Mesendoderm (in vitro differentiated cells): ENCODE results near the gene PTPN4.

Experiments used
- DNase-seq: peaks from one replicate; pipeline ENCODE4 v3.0.0; 2013
- H2AK5ac ChIP-seq: 2 replicates; pipeline ENCODE4 v1.6.1; 2013; ENCODE audit warnings: low read length, inconsistent platforms
- H2BK120ac ChIP-seq: 2 replicates; pipeline ENCODE4 v1.6.1; 2013; ENCODE audit warnings: low read depth, mild to moderate bottlenecking, low read length, moderate library complexity, mixed read lengths
- H2BK15ac ChIP-seq: replicated peaks from 2 replicates; pipeline ENCODE4 v1.6.1; 2013; ENCODE audit warnings: low read depth, mild to moderate bottlenecking, moderate library complexity
- H2BK5ac ChIP-seq: 2 replicates; pipeline ENCODE4 v1.6.1; 2013; ENCODE audit warnings: low read length, inconsistent platforms
- H3K18ac ChIP-seq: 2 replicates; pipeline ENCODE4 v1.6.1; 2013; ENCODE audit warnings: mild to moderate bottlenecking, low read length, mixed read lengths
- H3K23ac ChIP-seq: one replicate; pipeline ENCODE4 v1.6.1; 2013; ENCODE audit warnings: low read length
- H3K27ac ChIP-seq: 2 replicates; pipeline ENCODE4 v1.5.1; 2013; ENCODE audit warnings: low read depth, mild to moderate bottlenecking, inconsistent platforms, low read length, moderate library complexity
- H3K27me3 ChIP-seq: 2 replicates; pipeline ENCODE4 v1.6.1; 2013; ENCODE audit warnings: low read length, control low read depth, mild to moderate bottlenecking, inconsistent platforms; ENCODE audit not compliant: insufficient read depth, poor library complexity
- H3K36me3 ChIP-seq: 2 replicates; pipeline ENCODE4 v1.6.1; 2013; ENCODE audit warnings: low read length, inconsistent platforms; ENCODE audit not compliant: control insufficient read depth, insufficient read depth
- H3K4ac ChIP-seq: one replicate; pipeline ENCODE4 v1.6.1; 2013; ENCODE audit warnings: low read depth, mild to moderate bottlenecking, low read length, moderate library complexity
- H3K4me1 ChIP-seq: 2 replicates; pipeline ENCODE4 v1.6.1; 2013; ENCODE audit warnings: low read depth, low read length, inconsistent platforms; ENCODE audit not compliant: control insufficient read depth
- H3K4me2 ChIP-seq: 2 replicates; pipeline ENCODE4 v1.6.1; 2013; ENCODE audit warnings: low read length
- H3K4me3 ChIP-seq: 2 replicates; pipeline ENCODE4 v1.5.1; 2013; ENCODE audit warnings: mild to moderate bottlenecking, low read length
- H3K56ac ChIP-seq: one replicate; pipeline ENCODE4 v1.6.1; 2013; ENCODE audit warnings: low read length
- H3K79me1 ChIP-seq: 2 replicates; pipeline ENCODE4 v1.6.1; 2013; ENCODE audit warnings: low read length, inconsistent platforms
- H3K79me2 ChIP-seq: 2 replicates; pipeline ENCODE4 v1.6.1; 2013; ENCODE audit warnings: mild to moderate bottlenecking, low read length; ENCODE audit not compliant: control insufficient read depth, insufficient read depth
- H3K9ac ChIP-seq: 2 replicates; pipeline ENCODE4 v1.6.1; 2013; ENCODE audit warnings: low read length, inconsistent platforms
- H4K5ac ChIP-seq: one replicate; pipeline ENCODE4 v1.6.1; 2013; ENCODE audit warnings: low read length
- H4K8ac ChIP-seq: one replicate; pipeline ENCODE4 v1.6.1; 2013; ENCODE audit warnings: low read depth, mild to moderate bottlenecking, control low read depth, low read length, moderate library complexity
- WGBS: extraction: QIAGEN DNeasy Blood & Tissue Kit; methylation state at CpG from one replicate; pipeline ENCODE4 v1.1.7; 2013; ENCODE audit warnings: low lambda C conversion rate, missing lambda C conversion rate; ENCODE audit not compliant: insufficient coverage; ENCODE audit errors: extremely low coverage; 5-methylcytosine and 5-hydroxymethylcytosine counted together

PTPN4 gene

DNA sequence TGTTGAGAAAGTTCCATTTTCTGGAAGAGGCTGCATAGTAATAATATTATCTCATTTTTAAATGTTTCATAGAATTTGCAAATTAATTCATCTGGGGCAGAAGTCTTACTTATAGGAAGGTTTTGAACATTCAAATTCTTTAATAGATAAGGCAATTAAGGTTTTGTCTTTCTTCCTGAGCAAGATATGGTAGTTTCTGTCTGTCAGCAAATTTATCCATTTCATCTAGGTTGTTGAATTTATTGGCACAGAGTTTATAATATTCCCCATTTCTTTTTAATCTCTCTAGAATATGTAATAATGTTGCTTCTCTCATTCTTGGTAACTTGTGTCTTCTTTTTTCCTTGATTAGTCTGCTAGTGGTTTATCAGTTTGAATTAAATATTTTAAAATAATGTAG, 163.0 kb downstream of the PTPN4 start:
- Histone ChIP-seq H3K79me2 (no peaks in the 10 kb centered on the region), H3K4me2 (no peak overlapping the region), H3K4ac (no peak overlapping the region), H4K8ac (no peak overlapping the region), H3K56ac (no peak overlapping the region), H2BK5ac (no peak overlapping the region), H3K36me3 (no peaks in the 10 kb centered on the region), H3K4me1 (no peaks in the 10 kb centered on the region), H2BK15ac (no peak overlapping the region), H3K23ac (no peak overlapping the region), H4K5ac (no peak overlapping the region), H3K79me1 (no peaks in the 10 kb centered on the region), H3K27me3 (no peaks in the 10 kb centered on the region), H2BK120ac (no peak overlapping the region), H2AK5ac (no peak overlapping the region), H3K4me3 (no peak overlapping the region), H3K18ac (no peak overlapping the region), H3K27ac (no peak overlapping the region), H3K9ac (no peak overlapping the region)
- DNase-seq, result no peak

DNA sequence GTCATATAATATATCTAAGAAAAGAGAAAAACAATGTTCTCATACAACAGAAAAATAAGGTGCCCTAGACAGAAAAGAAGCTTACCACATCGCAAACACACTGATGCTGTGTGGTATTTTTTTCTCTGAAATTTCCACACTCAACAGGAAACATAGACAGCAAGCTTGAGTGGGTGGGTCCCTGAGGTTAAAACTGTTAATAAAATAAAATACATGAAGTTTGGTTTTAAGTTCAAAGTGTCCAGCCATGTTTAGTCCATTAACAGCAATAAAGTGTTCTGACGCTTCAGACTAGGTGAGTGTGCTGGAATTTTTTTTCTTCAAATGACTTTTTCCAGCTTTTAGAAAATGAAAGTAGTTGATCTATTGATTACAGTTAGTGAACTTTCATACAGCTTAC, 169.8 kb downstream of the PTPN4 start:
- no peak overlapping the region for H3K4me3 ChIP-seq
- no peak overlapping the region for H3K4ac ChIP-seq
- H3K79me1 ChIP-seq, result no peaks in the 10 kb centered on the region
- H3K36me3 ChIP-seq, result no peaks in the 10 kb centered on the region
- H3K4me2 ChIP-seq, result no peak overlapping the region
- H2BK120ac ChIP-seq, result no peak overlapping the region
- H4K8ac ChIP-seq, result no peak overlapping the region
- H3K27ac ChIP-seq, result no peak overlapping the region
- no peak overlapping the region for H4K5ac ChIP-seq
- H3K23ac ChIP-seq, result no peak overlapping the region
- H3K18ac ChIP-seq, result no peak overlapping the region
- no peaks in the 10 kb centered on the region for H3K27me3 ChIP-seq
- no peak overlapping the region for H2AK5ac ChIP-seq
- H2BK5ac ChIP-seq, result no peak overlapping the region
- H3K4me1 ChIP-seq, result no peaks in the 10 kb centered on the region
- no peak overlapping the region for H3K56ac ChIP-seq
- H3K79me2 ChIP-seq, result no peaks in the 10 kb centered on the region
- no peak overlapping the region for H3K9ac ChIP-seq
- no peak overlapping the region for H2BK15ac ChIP-seq
- no CpG with 5 or more reads among the region's 2 CpGs for WGBS
- DNase-seq, result no peak

DNA sequence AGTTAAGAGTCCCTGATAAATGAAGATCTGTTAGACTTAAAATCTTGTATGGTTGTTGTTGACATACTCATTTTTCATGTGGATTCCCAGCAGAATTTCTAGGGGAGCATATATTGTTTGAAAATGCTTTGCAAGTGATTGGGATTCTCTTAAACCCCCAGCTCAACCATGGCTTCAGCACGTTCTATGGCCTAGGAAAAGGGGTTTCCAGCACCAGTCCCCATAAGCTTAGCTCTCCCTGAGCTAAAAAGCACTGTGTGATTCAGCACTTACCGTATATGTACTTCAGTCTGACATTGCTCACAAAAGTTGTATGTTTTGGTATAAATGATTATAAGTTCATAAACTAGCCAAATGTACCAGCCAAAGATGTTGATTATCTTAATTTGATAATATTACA, 173.1 kb downstream of the PTPN4 start:
- no peaks in the 10 kb centered on the region for H3K79me2 ChIP-seq
- no peak overlapping the region for H4K8ac ChIP-seq
- no CpG with 5 or more reads among the region's 2 CpGs for WGBS
- H3K4me3 ChIP-seq, result no peak overlapping the region
- H3K9ac ChIP-seq, result no peak overlapping the region
- H3K27me3 ChIP-seq, result no peaks in the 10 kb centered on the region
- no peak overlapping the region for H3K27ac ChIP-seq
- no peak overlapping the region for H3K23ac ChIP-seq
- no peak overlapping the region for H2AK5ac ChIP-seq
- no peak overlapping the region for H3K4ac ChIP-seq
- H3K4me1 ChIP-seq, result no peaks in the 10 kb centered on the region
- no peak overlapping the region for H3K18ac ChIP-seq
- H3K4me2 ChIP-seq, result no peak overlapping the region
- no peak overlapping the region for H2BK15ac ChIP-seq
- no peaks in the 10 kb centered on the region for H3K36me3 ChIP-seq
- no peaks in the 10 kb centered on the region for H3K79me1 ChIP-seq
- no peak overlapping the region for H3K56ac ChIP-seq
- no peak for DNase-seq
- H2BK5ac ChIP-seq, result no peak overlapping the region
- no peak overlapping the region for H4K5ac ChIP-seq
- no peak overlapping the region for H2BK120ac ChIP-seq

GRCh38 chr2:119934319-119934718, 174.6 kb downstream of the PTPN4 start:
- H2BK15ac ChIP-seq, result no peak overlapping the region
- H3K56ac ChIP-seq, result no peak overlapping the region
- no peaks in the 10 kb centered on the region for H3K79me1 ChIP-seq
- no peak overlapping the region for H3K27ac ChIP-seq
- H2AK5ac ChIP-seq, result no peak overlapping the region
- H4K5ac ChIP-seq, result no peak overlapping the region
- no peak overlapping the region for H2BK5ac ChIP-seq
- H3K4me2 ChIP-seq, result no peak overlapping the region
- no peak overlapping the region for H3K9ac ChIP-seq
- H3K23ac ChIP-seq, result no peak overlapping the region
- H3K4me3 ChIP-seq, result no peak overlapping the region
- H4K8ac ChIP-seq, result no peak overlapping the region
- H3K36me3 ChIP-seq, result no peaks in the 10 kb centered on the region
- H3K79me2 ChIP-seq, result no peaks in the 10 kb centered on the region
- H2BK120ac ChIP-seq, result no peak overlapping the region
- no peaks in the 10 kb centered on the region for H3K27me3 ChIP-seq
- no peak overlapping the region for H3K18ac ChIP-seq
- H3K4ac ChIP-seq, result no peak overlapping the region
- H3K4me1 ChIP-seq, result no peaks in the 10 kb centered on the region
- DNase-seq, result no peak

- H3K18ac ChIP-seq, result no peak overlapping the region
- no peaks in the 10 kb centered on the region for H3K4me1 ChIP-seq
- no peak overlapping the region for H2BK15ac ChIP-seq
- H3K79me2 ChIP-seq, result no peaks in the 10 kb centered on the region
- no peak overlapping the region for H3K4ac ChIP-seq
- H4K8ac ChIP-seq, result no peak overlapping the region
- H2BK120ac ChIP-seq, result no peak overlapping the region
- H3K4me3 ChIP-seq, result no peak overlapping the region
- no peak overlapping the region for H2BK5ac ChIP-seq
- no peaks in the 10 kb centered on the region for H3K27me3 ChIP-seq
- no peak overlapping the region for H3K4me2 ChIP-seq
- no peak overlapping the region for H3K56ac ChIP-seq
- no peak overlapping the region for H3K27ac ChIP-seq
- H3K9ac ChIP-seq, result no peak overlapping the region
- no peak overlapping the region for H3K23ac ChIP-seq
- no peaks in the 10 kb centered on the region for H3K79me1 ChIP-seq
- H2AK5ac ChIP-seq, result no peak overlapping the region
- DNase-seq, result no peak
- WGBS, result 100% methylated on average over 1 of the region's 2 CpGs
- H4K5ac ChIP-seq, result no peak overlapping the region
- no peaks in the 10 kb centered on the region for H3K36me3 ChIP-seq
These were observed 178.0 kb downstream of the PTPN4 start for GRCh38 chr2:119937680-119938079.

- Histone ChIP-seq H3K18ac (no peak overlapping the region), H3K36me3 (no peaks in the 10 kb centered on the region), H4K5ac (no peak overlapping the region), H4K8ac (no peak overlapping the region), H3K27me3 (no peaks in the 10 kb centered on the region), H3K27ac (no peak overlapping the region), H3K79me1 (no peaks in the 10 kb centered on the region), H3K4ac (no peak overlapping the region), H3K79me2 (no peaks in the 10 kb centered on the region), H2AK5ac (no peak overlapping the region), H3K4me1 (no peaks in the 10 kb centered on the region), H3K4me3 (no peak overlapping the region), H3K4me2 (no peak overlapping the region), H3K23ac (no peak overlapping the region), H2BK120ac (no peak overlapping the region), H2BK15ac (no peak overlapping the region), H2BK5ac (no peak overlapping the region), H3K9ac (no peak overlapping the region), H3K56ac (no peak overlapping the region)
- no peak for DNase-seq
- no CpG with 5 or more reads among the region's 3 CpGs for WGBS
These were observed 180.2 kb downstream of the PTPN4 start for GRCh38 chr2:119939915-119940314.
